OCI-LY1 (cell line): ENCODE measurements around the gene LYVE1.
A peak's percentile ranks its signal among the peaks of the same experiment; 100 is the strongest.

Experiments used
- H2AFZ ChIP-seq: fragments of 200-600 bp; sonication (generic), shearing (Covaris generic); 2 replicates; pipeline ENCODE4 v1.6.0; 2014; ENCODE audit warnings: antibody characterized with exemption, mild to moderate bottlenecking, low read length
- H3F3A ChIP-seq: fragments of 200-600 bp; sonication (generic), shearing (Covaris generic); 2 replicates; pipeline ENCODE4 v1.6.0; 2014; ENCODE audit warnings: mild to moderate bottlenecking, antibody characterized with exemption, low read length, moderate library complexity; ENCODE audit not compliant: insufficient read depth
- H3K27ac ChIP-seq: fragments of 200-600 bp; sonication (generic); 2 replicates; pipeline ENCODE4 v1.5.1; 2014; ENCODE audit warnings: low read length, mixed run types, mild to moderate bottlenecking, low read depth; ENCODE audit not compliant: poor library complexity, severe bottlenecking
- H3K27me3 ChIP-seq: fragments of 200-600 bp; sonication (generic); 2 replicates; pipeline ENCODE4 v1.6.0; 2014; ENCODE audit warnings: antibody characterized with exemption, mild to moderate bottlenecking, low read length, moderate library complexity; ENCODE audit not compliant: insufficient read depth
- H3K36me3 ChIP-seq: fragments of 200-600 bp; sonication (generic); 2 replicates; pipeline ENCODE4 v1.6.1; 2014; ENCODE audit warnings: mild to moderate bottlenecking, antibody characterized with exemption, low read length, moderate library complexity, mixed read lengths; ENCODE audit not compliant: insufficient read depth
- H3K4me1 ChIP-seq: fragments of 200-600 bp; sonication (generic); 2 replicates; pipeline ENCODE4 v1.5.1; 2014; ENCODE audit warnings: mild to moderate bottlenecking, low read length, moderate library complexity; ENCODE audit not compliant: insufficient read depth, severe bottlenecking
- H3K4me2 ChIP-seq: fragments of 200-600 bp; sonication (generic), shearing (Covaris generic); 2 replicates; pipeline ENCODE4 v1.6.1; 2014; ENCODE audit warnings: low read length
- H3K4me3 ChIP-seq: fragments of 200-600 bp; sonication (generic); 2 replicates; pipeline ENCODE4 v1.5.1; 2014; ENCODE audit warnings: low read length, low read depth, mild to moderate bottlenecking, mixed read lengths; ENCODE audit not compliant: poor library complexity, severe bottlenecking
- H3K79me2 ChIP-seq: fragments of 200-600 bp; shearing (Covaris generic); 2 replicates; pipeline ENCODE4 v1.6.1; 2016; ENCODE audit warnings: mixed run types, low read length, mixed read lengths; ENCODE audit not compliant: insufficient read depth
- H3K9ac ChIP-seq: fragments of 200-600 bp; sonication (generic), shearing (Covaris generic); 2 replicates; pipeline ENCODE4 v1.6.1; 2014; ENCODE audit warnings: mild to moderate bottlenecking, low read length, mixed read lengths
- H3K9me2 ChIP-seq: fragments of 200-600 bp; sonication (generic), shearing (Covaris generic); 2 replicates; pipeline ENCODE4 v1.6.1; 2014; ENCODE audit warnings: low read depth, mild to moderate bottlenecking, low read length, mixed read lengths
- H3K9me3 ChIP-seq: fragments of 200-600 bp; shearing (Covaris generic); 2 replicates; pipeline ENCODE4 v1.6.1; 2014; ENCODE audit warnings: low read length, mixed read lengths
- H4K20me1 ChIP-seq: fragments of 200-600 bp; sonication (generic), shearing (Covaris generic); 2 replicates; pipeline ENCODE4 v1.6.0; 2016; ENCODE audit warnings: mild to moderate bottlenecking, low read length; ENCODE audit not compliant: insufficient read depth
- EZH2 ChIP-seq: fragments of 200-600 bp; sonication (generic), shearing (Covaris generic); IDR thresholded peaks from 2 replicates; pipeline ENCODE4 v1.8.0; 2017; ENCODE audit warnings: borderline replicate concordance, mixed run types, mild to moderate bottlenecking, antibody characterized with exemption, low read length, moderate library complexity, mixed read lengths
- TF ChIP-seq, protein P1 (sequence below): fragments of 200-600 bp; sonication (generic), shearing (Covaris generic); IDR thresholded peaks from 2 replicates; pipeline ENCODE4 v1.5.1; 2017; ENCODE audit warnings: mild to moderate bottlenecking, antibody characterized with exemption, low read length, moderate library complexity, mixed read lengths

Gene LYVE1

DNA sequence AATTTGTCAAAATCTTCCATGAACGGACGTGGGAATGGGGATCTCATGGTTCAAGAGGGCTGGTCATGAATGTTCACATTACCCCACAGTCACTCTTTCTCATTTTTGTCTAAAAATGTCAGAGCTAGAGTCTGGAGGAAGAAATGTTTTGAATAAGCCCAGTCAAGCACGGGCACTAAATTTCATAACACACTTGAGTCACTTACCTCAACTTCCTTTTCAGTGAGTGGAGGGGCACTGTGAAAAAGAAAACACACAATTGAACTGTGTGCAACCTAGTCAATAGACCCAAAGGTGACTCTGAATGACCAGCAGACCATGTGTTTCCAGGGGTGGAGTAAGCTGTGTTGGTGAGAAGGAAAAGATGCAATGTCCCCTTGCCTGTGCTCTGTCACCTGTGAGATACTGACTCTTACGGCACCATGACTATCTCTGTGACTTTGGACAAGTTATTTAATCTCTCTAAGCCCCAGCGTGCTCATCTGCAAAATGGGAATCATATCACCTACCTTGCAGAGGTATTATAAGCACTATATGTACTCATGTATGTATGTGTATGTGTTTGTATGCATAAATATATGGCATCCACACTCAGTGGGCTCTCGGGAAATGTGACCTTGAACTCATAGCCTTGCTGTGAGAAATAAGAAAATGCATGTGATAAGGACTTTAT lies 38.2 kb upstream of the LYVE1 start:
- Histone ChIP-seq H3K9me3 (no peaks in the 10 kb centered on the region), H3K4me2 (peak overlapping the region; percentile 40), H3F3A (no peaks in the 10 kb centered on the region), H3K4me1 (peaks cover 57% of the 10 kb centered on the region), H3K36me3 (no peaks in the 10 kb centered on the region), H3K79me2 (no peaks in the 10 kb centered on the region), H4K20me1 (no peaks in the 10 kb centered on the region), H3K4me3 (peak overlapping the region; percentile 13), H3K9me2 (no peaks in the 10 kb centered on the region), H3K9ac (peak overlapping the region; percentile 17; the same call in 1 of the 2 replicates), H3K27me3 (no peaks in the 10 kb centered on the region), H3K27ac (peak overlapping the region; percentile 61), H2AFZ (no peak overlapping the region)
- TF ChIP-seq, protein P1, sequence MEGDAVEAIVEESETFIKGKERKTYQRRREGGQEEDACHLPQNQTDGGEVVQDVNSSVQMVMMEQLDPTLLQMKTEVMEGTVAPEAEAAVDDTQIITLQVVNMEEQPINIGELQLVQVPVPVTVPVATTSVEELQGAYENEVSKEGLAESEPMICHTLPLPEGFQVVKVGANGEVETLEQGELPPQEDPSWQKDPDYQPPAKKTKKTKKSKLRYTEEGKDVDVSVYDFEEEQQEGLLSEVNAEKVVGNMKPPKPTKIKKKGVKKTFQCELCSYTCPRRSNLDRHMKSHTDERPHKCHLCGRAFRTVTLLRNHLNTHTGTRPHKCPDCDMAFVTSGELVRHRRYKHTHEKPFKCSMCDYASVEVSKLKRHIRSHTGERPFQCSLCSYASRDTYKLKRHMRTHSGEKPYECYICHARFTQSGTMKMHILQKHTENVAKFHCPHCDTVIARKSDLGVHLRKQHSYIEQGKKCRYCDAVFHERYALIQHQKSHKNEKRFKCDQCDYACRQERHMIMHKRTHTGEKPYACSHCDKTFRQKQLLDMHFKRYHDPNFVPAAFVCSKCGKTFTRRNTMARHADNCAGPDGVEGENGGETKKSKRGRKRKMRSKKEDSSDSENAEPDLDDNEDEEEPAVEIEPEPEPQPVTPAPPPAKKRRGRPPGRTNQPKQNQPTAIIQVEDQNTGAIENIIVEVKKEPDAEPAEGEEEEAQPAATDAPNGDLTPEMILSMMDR, result no peak
- no peak for TF ChIP-seq EZH2

DNA sequence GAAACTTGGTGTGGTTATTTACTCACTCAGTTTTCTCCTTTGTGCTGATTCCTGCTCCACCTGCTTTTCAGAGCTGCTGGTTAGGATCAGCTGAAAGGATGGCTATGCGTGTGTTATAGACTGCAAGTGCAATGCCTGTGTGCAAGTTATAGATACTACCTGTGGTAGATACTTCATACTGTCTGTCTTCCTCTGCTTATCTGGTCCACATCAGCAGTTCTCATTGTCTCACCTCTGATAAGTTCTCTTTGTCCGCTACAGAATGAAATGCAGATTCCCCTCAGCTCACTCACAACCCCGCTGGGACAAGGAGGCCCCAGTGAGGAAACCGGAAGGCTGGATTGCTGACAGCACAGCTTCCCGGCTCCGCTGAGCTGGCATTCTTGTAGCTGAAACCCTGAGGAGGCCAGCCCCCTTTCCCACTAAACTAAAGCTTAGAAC lies 37.5 kb upstream of the LYVE1 start:
- H3K27ac ChIP-seq, result peak overlapping the region; percentile 61
- H4K20me1 ChIP-seq, result no peaks in the 10 kb centered on the region
- H2AFZ ChIP-seq, result no peak overlapping the region
- no peaks in the 10 kb centered on the region for H3K79me2 ChIP-seq
- H3K9me2 ChIP-seq, result no peaks in the 10 kb centered on the region
- peak overlapping the region; percentile 13 for H3K4me3 ChIP-seq
- H3K27me3 ChIP-seq, result no peaks in the 10 kb centered on the region
- H3K4me1 ChIP-seq, result peaks cover 50% of the 10 kb centered on the region
- H3K9ac ChIP-seq, result peak overlapping the region; percentile 17; the same call in 1 of the 2 replicates
- peak overlapping the region; percentile 40 for H3K4me2 ChIP-seq
- no peaks in the 10 kb centered on the region for H3K36me3 ChIP-seq
- H3F3A ChIP-seq, result no peaks in the 10 kb centered on the region
- no peaks in the 10 kb centered on the region for H3K9me3 ChIP-seq
- no peak for TF ChIP-seq EZH2
- TF ChIP-seq, protein P1, result no peak

DNA sequence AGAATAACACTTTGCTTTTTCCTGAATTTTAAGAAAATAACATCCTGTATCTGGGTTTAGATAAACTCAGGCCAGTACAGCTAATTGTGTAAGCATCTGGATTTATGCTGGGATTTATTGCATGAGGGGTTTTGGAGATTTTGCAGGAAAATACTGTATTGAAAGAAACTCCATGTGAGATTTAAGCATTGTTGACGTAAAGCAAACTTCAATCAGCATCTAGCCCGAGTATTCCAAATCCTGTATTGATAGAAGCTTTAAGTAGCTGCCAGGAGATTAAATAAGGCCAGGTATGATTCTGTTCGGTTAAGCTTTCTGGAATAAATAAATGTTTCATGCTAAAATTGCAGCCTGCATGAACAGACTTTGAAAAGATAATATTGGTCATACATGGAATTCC lies 36.3 kb upstream of the LYVE1 start:
- Histone ChIP-seq H3K27ac (no peak overlapping the region), H2AFZ (no peak overlapping the region), H3K9me2 (no peaks in the 10 kb centered on the region), H4K20me1 (no peaks in the 10 kb centered on the region), H3F3A (no peaks in the 10 kb centered on the region), H3K4me2 (no peak overlapping the region), H3K36me3 (no peaks in the 10 kb centered on the region), H3K9ac (no peak overlapping the region), H3K9me3 (no peaks in the 10 kb centered on the region), H3K79me2 (no peaks in the 10 kb centered on the region), H3K27me3 (no peaks in the 10 kb centered on the region), H3K4me3 (no peak overlapping the region), H3K4me1 (peaks cover 46% of the 10 kb centered on the region)
- TF ChIP-seq EZH2, result no peak
- TF ChIP-seq, protein P1, result no peak
